ENCODE measurements around the gene CENPVL1.

- TF ChIP-seq EZH2 (IDR thresholded peaks at IDR 0.05; ENCODE audit: borderline replicate concordance, low read depth, low read length, severe bottlenecking) (no peak), POLR2A (IDR thresholded peaks at IDR 0.05; ENCODE audit: low read depth, low read length) (no peak), MAX (IDR thresholded peaks at IDR 0.05; ENCODE audit: insufficient read depth, insufficient read length) (no peak), CTCF (IDR thresholded peaks at IDR 0.05; ENCODE audit: extremely low read depth in 1 of 2, insufficient read depth in 1 of 2, low read depth in 1 of 2, low read length in 2 of 2) (no peak), MYC (IDR thresholded peaks at IDR 0.05; ENCODE audit: low read depth, low read length) (no peak), POLR2AphosphoS5 (IDR thresholded peaks at IDR 0.05; ENCODE audit: insufficient read depth, low read depth, low read length) (no peak), JUN (IDR thresholded peaks at IDR 0.05; ENCODE audit: borderline replicate concordance, insufficient read depth, insufficient read length, low read depth) (no peak)
Observed at GRCh38 chrX:51747671-51748070, 37.4 kb downstream of the CENPVL1 start.

Data from endothelial cell of umbilical vein (primary cell).